Panc1 (cell line): ENCODE measurements around the gene CPT2. TPM values are rescaled to one million over a fixed set of nuclear protein-coding genes. Genes with fewer than 3 reads are reported as not detected.

ENCODE experiments used
- ATAC-seq: fragments of 200-7000 bp; cut with Tn5 transposase; 2 replicates; pipeline ENCODE4 v1.9.1; 2020; ENCODE audit warnings: mild to moderate bottlenecking, moderate library complexity
- BruUV-seq: library from RNA; stranded (reverse); fragments of 400-500 nt; replicated peaks from 2 replicates; lab custom pipeline; 2021; lab: Mats Ljungman, UMichigan
- CTCF ChIA-PET: fragments of 300-600 bp; sonication (Branson Sonifier 250); formaldehyde crosslinking; loops from one replicate; lab custom pipeline; 2022; ENCODE audit warnings: antibody characterized with exemption; lab: Charles Lee
- POLR2A ChIA-PET: fragments of 300-600 bp; sonication (Branson Sonifier 250); formaldehyde crosslinking; loops from one replicate; lab custom pipeline; 2022; ENCODE audit warnings: antibody characterized with exemption; lab: Charles Lee
- DNase-seq: peaks from one replicate; pipeline ENCODE4 v3.0.0-alpha.2; 2010; ENCODE audit warnings: low read depth, low spot score
- H3K27ac ChIP-seq: 2 replicates; pipeline ENCODE4 v1.5.1; 2011; ENCODE audit warnings: mild to moderate bottlenecking, low read length, inconsistent platforms
- H3K27me3 ChIP-seq: fragments of 200-500 bp; sonication (Bioruptor generic); 2 replicates; pipeline ENCODE4 v1.6.0; 2014; ENCODE audit warnings: low read length, inconsistent platforms; ENCODE audit not compliant: control insufficient read depth, insufficient read depth
- H3K36me3 ChIP-seq: fragments of 200-500 bp; sonication (Bioruptor generic); 2 replicates; pipeline ENCODE4 v1.5.1; 2014; ENCODE audit warnings: inconsistent platforms, mild to moderate bottlenecking, low read length, moderate library complexity; ENCODE audit not compliant: control insufficient read depth, insufficient read depth
- H3K4me1 ChIP-seq: 2 replicates; pipeline ENCODE4 v1.5.1; 2011; ENCODE audit warnings: inconsistent platforms, mild to moderate bottlenecking, low read length, moderate library complexity; ENCODE audit not compliant: control insufficient read depth, insufficient read depth
- H3K4me3 ChIP-seq, 2 experiments: 2 replicates each; pipeline ENCODE4 v1.5.1; 2011 to 2012; ENCODE audit warnings: low read depth in 2 of 2, low read length in 2 of 2, mild to moderate bottlenecking in 2 of 2, inconsistent platforms in 1 of 2, moderate library complexity in 1 of 2
- H3K9me3 ChIP-seq: fragments of 200-500 bp; sonication (Bioruptor generic); 2 replicates; pipeline ENCODE4 v1.5.1; 2014; ENCODE audit warnings: low read depth, mild to moderate bottlenecking, inconsistent platforms, low read length, moderate library complexity; ENCODE audit not compliant: control insufficient read depth, insufficient read depth
- POLR2AphosphoS5 ChIP-seq: IDR thresholded peaks from 2 replicates; pipeline ENCODE4 v1.6.1; 2012; ENCODE audit warnings: mild to moderate bottlenecking, low read depth, low read length, moderate library complexity
- SIN3A ChIP-seq: IDR thresholded peaks from 2 replicates; pipeline ENCODE4 v1.6.1; 2012; ENCODE audit warnings: low read depth, mild to moderate bottlenecking, low read length, moderate library complexity, borderline replicate concordance; ENCODE audit not compliant: insufficient read depth
- TCF7L2 ChIP-seq: IDR thresholded peaks from 2 replicates; pipeline ENCODE4 v1.6.1; 2011; ENCODE audit warnings: mild to moderate bottlenecking, low read depth, low read length, inconsistent platforms
- in situ Hi-C: cut with HindIII; loops from 2 replicates; pipeline ENCODE4 v1.10.0; 2016; ENCODE audit warnings: low sequenced_read_pairs, low pct_unique_long_range_greater_than_20kb
- intact Hi-C: fragments of 100-400 bp; cut with micrococcal nuclease; formaldehyde crosslinking; loops from one replicate; pipeline ENCODE4 v1.10.0; 2022; ENCODE audit not compliant: unreplicated experiment
- total RNA-seq: library from RNA; stranded (reverse); gene quantifications from one replicate; pipeline ENCODE4 v1.2.1, GENCODE V29; 2021; ENCODE audit not compliant: unreplicated experiment
- TF ChIP-seq, protein P1 (sequence below), 2 experiments: IDR thresholded peaks; 2 replicates each; pipeline ENCODE4 v1.6.1; 2011 to 2012; ENCODE audit warnings: low read depth in 2 of 2, control low read depth in 1 of 2, low read length in 1 of 2, mild to moderate bottlenecking in 1 of 2, moderate library complexity in 1 of 2; ENCODE audit not compliant: insufficient read depth in 1 of 2
- TF ChIP-seq, protein P2 (sequence below): fragments of 450-650 bp; IDR thresholded peaks from 2 replicates; pipeline ENCODE4 v1.5.1; 2017; ENCODE audit warnings: mild to moderate bottlenecking

CPT2 gene
- total RNA-seq, 1 experiment from 2014 or later = 18.9 TPM

DNA sequence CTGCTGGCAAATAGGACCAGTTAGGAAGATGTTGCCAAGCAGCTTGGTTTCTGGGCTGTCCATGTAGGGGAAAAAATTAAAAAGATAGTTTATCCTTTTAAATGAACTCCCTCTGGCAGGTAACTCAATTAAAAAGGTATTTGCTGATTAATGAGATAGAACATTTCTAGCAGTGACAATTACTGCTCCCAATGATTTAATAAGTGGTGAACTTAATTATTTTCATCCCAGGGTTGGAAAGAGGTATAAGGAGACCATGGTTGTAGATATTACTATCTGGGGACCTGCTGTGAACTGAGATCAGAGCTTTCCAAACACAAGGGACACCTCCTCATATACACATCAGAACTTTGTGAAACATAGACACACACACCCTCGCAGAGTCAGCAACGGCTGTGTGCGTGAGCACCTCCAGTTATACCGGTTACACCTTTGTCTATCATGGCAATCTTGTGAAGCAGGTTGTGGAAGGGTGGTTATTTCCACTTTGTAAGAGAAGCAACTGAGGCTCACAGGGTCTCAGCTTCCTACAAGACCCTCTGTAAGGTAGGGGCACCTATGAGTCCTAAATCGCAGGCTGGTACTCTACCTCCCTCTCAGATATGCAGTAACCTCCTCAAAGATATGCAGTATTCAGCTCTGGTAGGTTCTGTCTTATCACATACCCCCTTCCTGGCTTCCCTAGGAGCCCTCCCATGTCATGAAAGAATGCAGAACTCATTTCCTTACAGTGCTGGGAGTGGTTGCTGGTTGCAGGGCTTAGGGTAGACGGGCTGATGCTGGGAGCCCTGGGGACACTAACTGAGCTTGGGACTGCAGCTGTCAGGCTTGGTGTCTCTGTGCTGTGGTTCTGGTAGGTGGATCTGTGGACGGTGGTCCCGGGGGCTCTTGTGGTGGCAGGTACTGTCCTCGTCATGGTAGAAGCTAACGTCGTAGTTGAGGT is 60.2 kb downstream of the CPT2 start:
- Histone ChIP-seq H3K4me1 (no peaks in the 10 kb centered on the region), H3K9me3 (no peaks in the 10 kb centered on the region), H3K27me3 (no peaks in the 10 kb centered on the region), H3K4me3 (no peak overlapping the region), H3K27ac (no peak overlapping the region), H3K36me3 (no peaks in the 10 kb centered on the region; the same call in none of the 2 replicates)
- in situ Hi-C loops (no loop called here), intact Hi-C loops (no loop called here)
- CTCF ChIA-PET = interaction anchor here (0.6 kb wide), 1 partner anchor 32 kb away, joined by 3 read pairs; no protein-coding TSS in a partner anchor
- ATAC-seq (no peak), DNase-seq (no peak)
- TF ChIP-seq, protein P1, sequence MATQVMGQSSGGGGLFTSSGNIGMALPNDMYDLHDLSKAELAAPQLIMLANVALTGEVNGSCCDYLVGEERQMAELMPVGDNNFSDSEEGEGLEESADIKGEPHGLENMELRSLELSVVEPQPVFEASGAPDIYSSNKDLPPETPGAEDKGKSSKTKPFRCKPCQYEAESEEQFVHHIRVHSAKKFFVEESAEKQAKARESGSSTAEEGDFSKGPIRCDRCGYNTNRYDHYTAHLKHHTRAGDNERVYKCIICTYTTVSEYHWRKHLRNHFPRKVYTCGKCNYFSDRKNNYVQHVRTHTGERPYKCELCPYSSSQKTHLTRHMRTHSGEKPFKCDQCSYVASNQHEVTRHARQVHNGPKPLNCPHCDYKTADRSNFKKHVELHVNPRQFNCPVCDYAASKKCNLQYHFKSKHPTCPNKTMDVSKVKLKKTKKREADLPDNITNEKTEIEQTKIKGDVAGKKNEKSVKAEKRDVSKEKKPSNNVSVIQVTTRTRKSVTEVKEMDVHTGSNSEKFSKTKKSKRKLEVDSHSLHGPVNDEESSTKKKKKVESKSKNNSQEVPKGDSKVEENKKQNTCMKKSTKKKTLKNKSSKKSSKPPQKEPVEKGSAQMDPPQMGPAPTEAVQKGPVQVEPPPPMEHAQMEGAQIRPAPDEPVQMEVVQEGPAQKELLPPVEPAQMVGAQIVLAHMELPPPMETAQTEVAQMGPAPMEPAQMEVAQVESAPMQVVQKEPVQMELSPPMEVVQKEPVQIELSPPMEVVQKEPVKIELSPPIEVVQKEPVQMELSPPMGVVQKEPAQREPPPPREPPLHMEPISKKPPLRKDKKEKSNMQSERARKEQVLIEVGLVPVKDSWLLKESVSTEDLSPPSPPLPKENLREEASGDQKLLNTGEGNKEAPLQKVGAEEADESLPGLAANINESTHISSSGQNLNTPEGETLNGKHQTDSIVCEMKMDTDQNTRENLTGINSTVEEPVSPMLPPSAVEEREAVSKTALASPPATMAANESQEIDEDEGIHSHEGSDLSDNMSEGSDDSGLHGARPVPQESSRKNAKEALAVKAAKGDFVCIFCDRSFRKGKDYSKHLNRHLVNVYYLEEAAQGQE (IDR thresholded peaks at IDR 0.05; ENCODE audit: insufficient read depth in 1 of 2, low read depth in 2 of 2, low read length in 1 of 2) = no peak
- TF ChIP-seq, protein P2, sequence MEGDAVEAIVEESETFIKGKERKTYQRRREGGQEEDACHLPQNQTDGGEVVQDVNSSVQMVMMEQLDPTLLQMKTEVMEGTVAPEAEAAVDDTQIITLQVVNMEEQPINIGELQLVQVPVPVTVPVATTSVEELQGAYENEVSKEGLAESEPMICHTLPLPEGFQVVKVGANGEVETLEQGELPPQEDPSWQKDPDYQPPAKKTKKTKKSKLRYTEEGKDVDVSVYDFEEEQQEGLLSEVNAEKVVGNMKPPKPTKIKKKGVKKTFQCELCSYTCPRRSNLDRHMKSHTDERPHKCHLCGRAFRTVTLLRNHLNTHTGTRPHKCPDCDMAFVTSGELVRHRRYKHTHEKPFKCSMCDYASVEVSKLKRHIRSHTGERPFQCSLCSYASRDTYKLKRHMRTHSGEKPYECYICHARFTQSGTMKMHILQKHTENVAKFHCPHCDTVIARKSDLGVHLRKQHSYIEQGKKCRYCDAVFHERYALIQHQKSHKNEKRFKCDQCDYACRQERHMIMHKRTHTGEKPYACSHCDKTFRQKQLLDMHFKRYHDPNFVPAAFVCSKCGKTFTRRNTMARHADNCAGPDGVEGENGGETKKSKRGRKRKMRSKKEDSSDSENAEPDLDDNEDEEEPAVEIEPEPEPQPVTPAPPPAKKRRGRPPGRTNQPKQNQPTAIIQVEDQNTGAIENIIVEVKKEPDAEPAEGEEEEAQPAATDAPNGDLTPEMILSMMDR = no peak
- TF ChIP-seq POLR2AphosphoS5 = no peak
- TF ChIP-seq SIN3A = no peak
- no peak for TF ChIP-seq TCF7L2
- BruUV-seq = no TSS peak
- POLR2A ChIA-PET = no interaction called here

DNA sequence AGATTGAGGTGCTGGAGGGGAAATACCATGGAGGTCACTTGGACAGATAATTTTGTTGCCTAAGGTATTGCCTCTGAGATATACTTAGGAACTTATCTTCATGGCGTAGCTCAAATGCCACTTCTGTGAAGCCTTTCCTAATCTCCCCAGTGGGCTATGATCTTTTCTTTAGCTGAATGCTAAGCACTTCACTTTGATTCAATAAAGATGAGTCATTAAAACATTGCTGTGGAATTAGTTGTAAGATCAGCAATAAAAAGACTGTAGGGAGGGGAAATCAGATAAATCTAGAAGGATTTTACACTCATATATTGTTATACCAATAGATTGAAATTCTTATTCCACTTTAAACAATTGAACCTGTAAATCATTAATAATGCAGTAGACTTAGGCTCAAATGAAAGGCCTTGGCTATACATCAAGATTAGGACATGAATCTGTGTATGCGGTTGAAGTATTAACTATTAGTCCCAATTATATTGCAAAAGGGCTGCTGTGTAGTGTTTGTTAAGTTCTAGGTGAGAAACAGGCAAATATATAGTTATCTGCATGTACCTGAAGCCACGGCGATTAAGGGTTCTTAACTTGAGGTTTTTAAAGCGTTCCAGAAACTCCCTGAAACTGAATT is 60.9 kb downstream of the CPT2 start:
- DNase-seq = no peak
- BruUV-seq = no TSS peak
- Histone ChIP-seq H3K36me3 (no peaks in the 10 kb centered on the region; the same call in none of the 2 replicates), H3K9me3 (no peaks in the 10 kb centered on the region), H3K4me3 (no peak overlapping the region), H3K4me1 (no peaks in the 10 kb centered on the region), H3K27me3 (no peaks in the 10 kb centered on the region), H3K27ac (no peak overlapping the region)
- ChIA-PET POLR2A (no interaction called here), CTCF (interaction anchor here (0.6 kb wide), 1 partner anchor 31 kb away, joined by 3 read pairs; no protein-coding TSS in a partner anchor)
- no peak for ATAC-seq
- TF ChIP-seq POLR2AphosphoS5 = no peak
- intact Hi-C loops (no loop called here), in situ Hi-C loops (no loop called here)
